ENCODE results near the gene EXOC2.

- TF ChIP-seq CTCF (IDR thresholded peaks at IDR 0.05; ENCODE audit: low read depth, low read length) (no peak), MAX (IDR thresholded peaks at IDR 0.05; ENCODE audit: low read depth, low read length) (no peak)
Observed at GRCh38 chr6:589090-589489, 103.8 kb downstream of the EXOC2 start.
